ENCODE measurements around the gene CD59.
A peak's percentile ranks its signal among the peaks of the same experiment; 100 is the strongest.

CD59 gene, protein sequence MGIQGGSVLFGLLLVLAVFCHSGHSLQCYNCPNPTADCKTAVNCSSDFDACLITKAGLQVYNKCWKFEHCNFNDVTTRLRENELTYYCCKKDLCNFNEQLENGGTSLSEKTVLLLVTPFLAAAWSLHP

DNA sequence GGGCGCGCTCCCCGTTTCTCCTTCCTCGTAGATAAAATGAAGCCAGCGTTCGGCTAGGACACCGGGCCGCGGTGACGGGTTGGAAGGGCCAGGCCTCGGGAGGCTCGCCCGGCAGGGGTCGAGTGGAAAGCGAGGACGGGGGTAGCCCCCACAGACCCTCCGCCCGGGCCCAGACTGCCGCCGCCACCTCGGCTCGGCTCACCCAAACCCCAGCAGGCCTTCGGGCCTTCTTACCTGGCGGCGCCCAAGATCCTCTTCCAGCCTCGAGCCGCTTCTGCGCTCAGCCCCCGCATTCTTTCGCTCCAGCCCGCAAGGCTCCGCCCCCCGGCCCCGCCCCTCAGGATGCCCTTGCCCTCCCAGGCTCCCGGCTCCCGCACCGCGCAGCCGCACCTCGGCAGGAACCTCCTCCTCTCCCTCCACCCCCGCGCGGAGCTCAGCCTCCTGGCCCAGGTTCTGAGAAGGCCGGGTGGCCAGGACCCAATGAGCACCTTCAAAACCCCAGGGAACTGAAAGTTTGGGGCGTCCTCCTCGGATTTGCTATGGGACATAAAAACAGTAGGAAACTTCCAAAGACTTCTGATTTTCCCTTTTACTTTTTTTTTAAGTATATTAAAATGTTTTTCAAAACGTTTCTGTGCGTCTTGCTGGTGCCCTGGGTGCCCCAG is at the start of gene CD59:
Gene CD59, minus strand, starts transcription at position 276 of the 665 bp plus-strand sequence. CDS start 13,978 bp downstream, outside the sequence.
- peak; percentile 91 for DNase-seq (ENCODE audit: low read depth)
- H3K4me3 ChIP-seq (ENCODE audit: low read depth, low read length): peak within 1 kb of the TSS; percentile 79
- TF ChIP-seq POLR2A (IDR thresholded peaks at IDR 0.05; ENCODE audit: extremely low read depth, insufficient read length): peak; percentile 76
- TF ChIP-seq, protein P1, sequence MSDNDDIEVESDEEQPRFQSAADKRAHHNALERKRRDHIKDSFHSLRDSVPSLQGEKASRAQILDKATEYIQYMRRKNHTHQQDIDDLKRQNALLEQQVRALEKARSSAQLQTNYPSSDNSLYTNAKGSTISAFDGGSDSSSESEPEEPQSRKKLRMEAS (IDR thresholded peaks at IDR 0.05; ENCODE audit: low read depth, low read length): no peak

- H3K4me3 ChIP-seq (ENCODE audit: low read depth, low read length): no peak overlapping the region
- TF ChIP-seq, protein P1 (IDR thresholded peaks at IDR 0.05; ENCODE audit: low read depth, low read length): no peak
- TF ChIP-seq POLR2A (IDR thresholded peaks at IDR 0.05; ENCODE audit: extremely low read depth, insufficient read length) (no peak), MYC (IDR thresholded peaks at IDR 0.05; ENCODE audit: low read depth, low read length) (no peak)
- TF ChIP-seq, protein P2, sequence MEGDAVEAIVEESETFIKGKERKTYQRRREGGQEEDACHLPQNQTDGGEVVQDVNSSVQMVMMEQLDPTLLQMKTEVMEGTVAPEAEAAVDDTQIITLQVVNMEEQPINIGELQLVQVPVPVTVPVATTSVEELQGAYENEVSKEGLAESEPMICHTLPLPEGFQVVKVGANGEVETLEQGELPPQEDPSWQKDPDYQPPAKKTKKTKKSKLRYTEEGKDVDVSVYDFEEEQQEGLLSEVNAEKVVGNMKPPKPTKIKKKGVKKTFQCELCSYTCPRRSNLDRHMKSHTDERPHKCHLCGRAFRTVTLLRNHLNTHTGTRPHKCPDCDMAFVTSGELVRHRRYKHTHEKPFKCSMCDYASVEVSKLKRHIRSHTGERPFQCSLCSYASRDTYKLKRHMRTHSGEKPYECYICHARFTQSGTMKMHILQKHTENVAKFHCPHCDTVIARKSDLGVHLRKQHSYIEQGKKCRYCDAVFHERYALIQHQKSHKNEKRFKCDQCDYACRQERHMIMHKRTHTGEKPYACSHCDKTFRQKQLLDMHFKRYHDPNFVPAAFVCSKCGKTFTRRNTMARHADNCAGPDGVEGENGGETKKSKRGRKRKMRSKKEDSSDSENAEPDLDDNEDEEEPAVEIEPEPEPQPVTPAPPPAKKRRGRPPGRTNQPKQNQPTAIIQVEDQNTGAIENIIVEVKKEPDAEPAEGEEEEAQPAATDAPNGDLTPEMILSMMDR (IDR thresholded peaks at IDR 0.05; ENCODE audit: low read depth, low read length): no peak
- no peak for DNase-seq (ENCODE audit: low read depth)
Measured at GRCh38 chr11:33785609-33786008, 49.4 kb upstream of the CD59 start.

GRCh38 chr11:33779849-33780528 is 43.8 kb upstream of the CD59 start:
- TF ChIP-seq, protein P2 (IDR thresholded peaks at IDR 0.05; ENCODE audit: low read depth, low read length): no peak
- no peak for TF ChIP-seq POLR2A (IDR thresholded peaks at IDR 0.05; ENCODE audit: extremely low read depth, insufficient read length)
- TF ChIP-seq MYC (IDR thresholded peaks at IDR 0.05; ENCODE audit: low read depth, low read length): no peak
- TF ChIP-seq, protein P1 (IDR thresholded peaks at IDR 0.05; ENCODE audit: low read depth, low read length): no peak
- H3K4me3 ChIP-seq (ENCODE audit: low read depth, low read length): no peak overlapping the region
- DNase-seq (ENCODE audit: low read depth): no peak

DNA sequence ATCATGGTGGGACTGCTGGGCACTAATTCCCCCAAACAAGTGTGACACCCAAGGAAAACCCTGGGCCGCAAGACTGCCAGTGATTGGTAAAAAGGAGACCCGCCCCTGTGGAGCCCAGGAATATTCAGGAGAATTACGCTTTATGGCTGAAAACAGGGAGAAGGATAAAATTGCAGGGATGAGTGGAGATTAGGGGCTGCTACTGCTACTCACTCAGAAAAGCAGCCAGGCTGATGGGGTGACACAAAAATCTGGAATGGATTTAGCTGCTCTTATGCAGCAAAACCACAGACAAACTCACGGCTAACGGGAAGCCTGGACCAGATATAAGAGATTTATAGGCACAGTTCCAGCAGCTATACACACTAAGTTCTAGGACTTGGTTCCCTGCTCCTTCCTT is 42.5 kb upstream of the CD59 start:
- DNase-seq (ENCODE audit: low read depth): no peak
- no peak overlapping the region for H3K4me3 ChIP-seq (ENCODE audit: low read depth, low read length)

DNA sequence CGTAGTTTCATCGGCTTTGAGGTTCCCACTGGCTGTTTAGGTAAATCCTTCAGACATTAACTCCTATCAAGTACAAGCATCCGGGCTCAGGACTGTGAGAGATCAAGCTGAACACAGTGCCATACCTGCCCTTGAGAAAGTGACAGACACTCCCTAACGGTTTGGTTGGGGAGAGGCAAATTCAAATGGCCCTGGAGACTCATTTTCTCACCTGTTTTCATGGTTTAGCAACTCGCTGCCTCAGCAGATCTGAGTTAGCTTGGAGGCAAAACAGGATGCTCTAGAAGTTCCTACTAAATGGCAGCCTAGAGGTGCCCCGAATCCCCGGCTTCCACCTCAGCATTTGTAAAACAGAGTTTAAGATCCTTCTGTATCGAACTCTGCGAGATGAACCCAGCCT is 41.7 kb upstream of the CD59 start:
- H3K4me3 ChIP-seq (ENCODE audit: low read depth, low read length): no peak overlapping the region
- no peak for DNase-seq (ENCODE audit: low read depth)
- TF ChIP-seq MYC (IDR thresholded peaks at IDR 0.05; ENCODE audit: low read depth, low read length) (no peak), POLR2A (IDR thresholded peaks at IDR 0.05; ENCODE audit: extremely low read depth, insufficient read length) (no peak)
- TF ChIP-seq, protein P2 (IDR thresholded peaks at IDR 0.05; ENCODE audit: low read depth, low read length): no peak
- TF ChIP-seq, protein P1 (IDR thresholded peaks at IDR 0.05; ENCODE audit: low read depth, low read length): no peak

More for the DNA sequence above, 42.5 kb upstream of the CD59 start:
- TF ChIP-seq POLR2A (IDR thresholded peaks at IDR 0.05; ENCODE audit: extremely low read depth, insufficient read length) (no peak), MYC (IDR thresholded peaks at IDR 0.05; ENCODE audit: low read depth, low read length) (no peak)
- TF ChIP-seq, protein P2 (IDR thresholded peaks at IDR 0.05; ENCODE audit: low read depth, low read length): no peak

GRCh38 chr11:33775832-33776470 is 39.7 kb upstream of the CD59 start:
- DNase-seq (ENCODE audit: low read depth): no peak

More at GRCh38 chr11:33775832-33776470, 39.7 kb upstream of the CD59 start:
- TF ChIP-seq, protein P1 (IDR thresholded peaks at IDR 0.05; ENCODE audit: low read depth, low read length): no peak
- TF ChIP-seq POLR2A (IDR thresholded peaks at IDR 0.05; ENCODE audit: extremely low read depth, insufficient read length) (no peak), MYC (IDR thresholded peaks at IDR 0.05; ENCODE audit: low read depth, low read length) (no peak)
- TF ChIP-seq, protein P2 (IDR thresholded peaks at IDR 0.05; ENCODE audit: low read depth, low read length): no peak
- H3K4me3 ChIP-seq (ENCODE audit: low read depth, low read length): no peak overlapping the region

Measured in NB4 (cell line).